Prostate gland (tissue), 2 donors: ENCODE results near the gene SCAMP2.

ENCODE experiments used
- POLR2AphosphoS5 ChIP-seq: sonication (generic); formaldehyde crosslinking; IDR thresholded peaks from one replicate; pipeline ENCODE4 v1.6.1; 2017; ENCODE audit warnings: antibody characterized with exemption
- TF ChIP-seq, protein P1 (sequence below), 4 experiments: fragments of 200-600 bp in 2 of 4; fragments of 450-650 bp in 2 of 4; sonication (generic) in 2 of 4; IDR thresholded peaks; 1 replicate in 3 of 4; 2 replicates in 1 of 4; pipeline ENCODE4 v1.5.1; 2016 to 2019; ENCODE audit warnings: antibody characterized with exemption in 4 of 4, mild to moderate bottlenecking in 2 of 4, moderate library complexity in 2 of 4

DNA sequence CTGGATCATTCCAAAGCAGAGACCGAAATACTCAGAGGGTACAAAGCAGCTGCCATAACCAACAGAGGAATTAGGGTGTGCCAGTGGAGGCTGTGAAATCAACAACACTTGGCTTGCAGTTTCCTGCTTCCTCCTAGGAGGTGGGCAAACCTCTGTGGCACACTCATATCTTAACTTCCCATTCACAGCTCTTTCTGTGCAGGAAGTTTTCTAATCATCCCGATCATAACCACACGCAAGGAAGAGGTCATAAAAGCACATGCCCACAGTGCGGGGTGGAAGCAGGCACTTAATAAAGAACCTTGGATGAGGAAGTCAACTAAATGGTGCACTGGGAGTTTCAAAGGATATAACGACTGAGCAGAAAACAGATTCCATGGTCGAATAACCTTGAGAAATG lies 5.1 kb downstream of the SCAMP2 start:
- TF ChIP-seq, protein P1, sequence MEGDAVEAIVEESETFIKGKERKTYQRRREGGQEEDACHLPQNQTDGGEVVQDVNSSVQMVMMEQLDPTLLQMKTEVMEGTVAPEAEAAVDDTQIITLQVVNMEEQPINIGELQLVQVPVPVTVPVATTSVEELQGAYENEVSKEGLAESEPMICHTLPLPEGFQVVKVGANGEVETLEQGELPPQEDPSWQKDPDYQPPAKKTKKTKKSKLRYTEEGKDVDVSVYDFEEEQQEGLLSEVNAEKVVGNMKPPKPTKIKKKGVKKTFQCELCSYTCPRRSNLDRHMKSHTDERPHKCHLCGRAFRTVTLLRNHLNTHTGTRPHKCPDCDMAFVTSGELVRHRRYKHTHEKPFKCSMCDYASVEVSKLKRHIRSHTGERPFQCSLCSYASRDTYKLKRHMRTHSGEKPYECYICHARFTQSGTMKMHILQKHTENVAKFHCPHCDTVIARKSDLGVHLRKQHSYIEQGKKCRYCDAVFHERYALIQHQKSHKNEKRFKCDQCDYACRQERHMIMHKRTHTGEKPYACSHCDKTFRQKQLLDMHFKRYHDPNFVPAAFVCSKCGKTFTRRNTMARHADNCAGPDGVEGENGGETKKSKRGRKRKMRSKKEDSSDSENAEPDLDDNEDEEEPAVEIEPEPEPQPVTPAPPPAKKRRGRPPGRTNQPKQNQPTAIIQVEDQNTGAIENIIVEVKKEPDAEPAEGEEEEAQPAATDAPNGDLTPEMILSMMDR (IDR thresholded peaks at IDR 0.05): no peak
- TF ChIP-seq POLR2AphosphoS5: no peak
